ENCODE results near the gene FMNL2.

FMNL2 gene

DNA sequence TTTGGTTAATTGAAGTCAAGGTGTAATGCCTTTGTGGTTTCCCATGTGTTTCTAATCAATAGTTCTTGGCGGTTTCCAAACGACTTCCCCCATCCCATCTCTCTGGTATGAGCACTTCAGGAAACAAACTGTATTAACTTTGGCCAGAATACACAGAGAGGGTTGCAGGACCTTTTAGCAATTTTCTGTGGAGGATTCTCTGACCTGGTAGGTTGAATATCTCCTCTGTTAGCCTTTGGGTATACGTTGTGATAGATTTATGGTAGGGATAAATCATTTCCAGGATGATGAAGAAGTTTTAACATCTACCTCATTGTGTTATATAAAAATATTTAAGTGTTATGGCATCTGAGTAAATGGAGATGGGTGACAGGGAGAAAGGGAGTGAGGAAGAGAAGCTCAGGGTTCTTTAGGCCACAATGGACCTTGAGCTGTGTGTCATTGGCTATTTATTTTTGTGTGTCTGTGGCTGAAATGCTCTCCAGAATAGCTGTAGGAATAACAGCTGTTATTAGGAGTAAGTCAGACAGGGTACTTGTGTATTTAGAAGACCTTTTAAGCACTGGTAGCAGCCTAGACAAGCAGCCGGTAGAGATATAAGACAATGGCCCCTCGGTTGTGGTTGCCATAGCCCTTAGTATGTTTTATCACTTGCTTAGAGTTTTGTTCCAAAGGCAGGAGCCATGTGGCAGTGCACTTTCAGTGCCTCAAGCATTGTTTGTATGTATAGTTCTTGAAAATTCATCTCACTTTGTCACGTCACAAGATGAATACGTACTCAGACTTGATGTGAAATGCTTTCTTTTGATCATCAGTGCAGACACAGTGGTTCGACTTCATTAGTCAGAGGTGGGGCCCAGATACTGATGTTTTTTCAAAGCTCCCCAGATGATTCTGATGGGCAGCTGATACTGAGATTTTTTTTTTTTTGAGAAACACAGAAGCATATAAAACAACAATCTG lies 91.1 kb downstream of the FMNL2 start:
- peaks cover 0 to 3% of the 10 kb centered on the region in 2 donors for H3K4me1 Mint-ChIP-seq
- H3K9me3 Mint-ChIP-seq, result no peaks in the 10 kb centered on the region
- H3K27ac Mint-ChIP-seq, result no peak overlapping the region
- no peaks in the 10 kb centered on the region for H3K36me3 Mint-ChIP-seq
- no peak overlapping the region for H3K4me3 Mint-ChIP-seq
- ATAC-seq (replicated peaks) (no peak), DNase-seq (no peak)
- H3K27me3 Mint-ChIP-seq, result peaks cover 0 to 4% of the 10 kb centered on the region in 2 donors

DNA sequence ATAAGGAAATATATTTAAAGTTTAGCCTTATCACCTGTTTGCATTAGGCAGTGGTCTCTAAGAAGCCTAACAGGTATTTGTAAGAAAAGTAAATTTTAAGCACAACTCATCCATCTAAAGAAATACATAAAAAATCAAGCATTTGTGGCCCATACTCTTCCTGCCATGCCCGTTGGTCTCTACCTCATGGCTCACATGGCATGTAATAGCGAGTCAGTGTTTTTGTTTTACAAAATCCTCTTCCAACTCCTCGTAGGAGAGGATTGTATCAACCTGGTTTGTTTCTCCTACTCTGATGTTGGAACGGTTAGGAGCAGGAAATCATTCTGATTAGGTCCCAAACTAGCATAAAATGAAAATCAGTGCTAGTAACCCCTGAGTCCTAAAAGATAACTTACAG lies 91.8 kb downstream of the FMNL2 start:
- Mint-ChIP-seq H3K4me1 (peaks cover 0 to 3% of the 10 kb centered on the region in 2 donors), H3K4me3 (no peak overlapping the region), H3K27me3 (peaks cover 0 to 4% of the 10 kb centered on the region in 2 donors), H3K9me3 (no peaks in the 10 kb centered on the region), H3K36me3 (no peaks in the 10 kb centered on the region), H3K27ac (no peak overlapping the region)
- no peak for ATAC-seq (replicated peaks)
- no peak for DNase-seq

DNA sequence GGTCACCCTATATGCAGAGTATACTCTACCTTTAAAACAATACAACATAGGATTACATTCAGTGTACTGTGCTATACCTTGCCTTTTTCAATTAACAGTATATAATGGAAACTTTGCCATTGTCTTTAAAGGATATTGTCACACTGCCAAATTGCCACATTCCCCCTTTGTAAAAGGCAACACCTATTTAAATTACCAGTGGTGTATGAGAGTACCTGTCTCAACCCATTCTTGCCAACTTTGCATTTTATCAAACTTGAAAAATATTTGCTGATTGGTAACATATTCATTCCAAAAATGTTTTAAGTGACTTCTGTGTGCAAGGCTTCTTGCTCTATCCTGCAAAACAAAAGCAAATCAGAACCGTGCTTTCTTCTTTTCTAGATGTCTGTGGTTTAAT lies 92.9 kb downstream of the FMNL2 start:
- Mint-ChIP-seq H3K4me1 (peaks cover 6 to 7% of the 10 kb centered on the region in 2 donors), H3K9me3 (no peaks in the 10 kb centered on the region), H3K27ac (no peak overlapping the region), H3K4me3 (no peak overlapping the region), H3K36me3 (no peaks in the 10 kb centered on the region), H3K27me3 (peaks cover 0 to 4% of the 10 kb centered on the region in 2 donors)
- no peak for ATAC-seq (replicated peaks)
- no peak for DNase-seq

DNA sequence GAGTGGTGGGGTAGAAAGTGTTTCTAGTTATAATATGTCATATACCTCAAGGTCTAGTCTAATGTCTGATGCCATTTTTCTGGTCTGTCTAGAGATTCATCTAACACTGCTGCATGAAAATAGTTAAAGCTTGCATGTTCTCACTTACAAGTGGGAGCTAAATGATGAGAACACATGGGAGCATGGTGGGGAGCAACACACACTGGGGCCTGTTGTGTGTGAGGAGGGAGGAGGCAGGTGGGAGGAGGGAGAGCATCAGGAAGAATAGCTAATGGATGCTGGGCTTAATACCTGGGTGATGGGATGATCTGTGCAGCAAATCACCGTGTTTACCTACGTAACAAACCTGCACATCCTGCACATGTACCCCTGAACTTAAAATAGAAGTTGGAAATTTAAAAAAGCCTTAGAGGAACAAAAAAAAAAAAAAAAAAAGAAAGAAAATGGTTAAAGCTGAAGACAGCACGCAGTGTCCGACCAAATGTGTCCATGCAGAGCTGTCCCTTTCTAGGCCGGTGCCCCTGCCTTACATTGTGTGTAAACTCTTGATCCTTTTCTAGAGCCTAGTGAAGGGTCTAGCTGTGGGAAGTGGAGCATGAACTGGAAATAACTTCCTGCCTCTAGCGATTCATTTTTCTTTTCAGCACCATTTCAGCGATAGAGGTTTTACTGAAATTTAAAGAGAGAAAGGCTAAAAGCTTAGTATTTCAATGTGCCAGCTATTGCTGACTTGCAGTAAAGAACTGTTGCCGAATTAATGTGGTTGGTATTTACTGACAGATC lies 94.0 kb downstream of the FMNL2 start:
- Mint-ChIP-seq H3K27me3 (peaks cover 0 to 4% of the 10 kb centered on the region in 2 donors), H3K36me3 (no peaks in the 10 kb centered on the region), H3K9me3 (no peaks in the 10 kb centered on the region), H3K27ac (no peak overlapping the region), H3K4me1 (peaks cover 6 to 7% of the 10 kb centered on the region in 2 donors), H3K4me3 (no peak overlapping the region)
- ATAC-seq (replicated peaks), result no peak
- no peak for DNase-seq

DNA sequence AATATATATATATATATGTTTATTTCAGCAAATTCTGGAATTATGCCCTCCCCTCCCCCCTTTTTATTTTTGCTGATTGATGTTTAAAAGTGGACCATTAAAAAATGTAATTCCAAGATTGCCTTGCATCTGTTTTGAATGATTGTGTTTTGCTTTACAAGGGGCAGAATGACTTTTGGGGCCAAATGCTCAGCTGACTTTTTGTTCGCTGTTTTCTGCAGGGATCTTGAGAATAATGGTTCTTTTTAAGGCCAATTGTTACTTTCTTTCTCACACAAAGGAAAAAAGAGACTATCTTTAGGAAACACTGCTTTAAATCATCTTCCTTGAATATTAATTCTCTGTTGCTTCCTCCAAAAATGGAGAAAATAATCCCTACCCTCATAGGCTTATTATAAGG lies 95.9 kb downstream of the FMNL2 start:
- ATAC-seq (replicated peaks) (no peak), DNase-seq (no peak)
- H3K27ac Mint-ChIP-seq, result no peak overlapping the region
- peaks cover 6 to 7% of the 10 kb centered on the region in 2 donors for H3K4me1 Mint-ChIP-seq
- H3K27me3 Mint-ChIP-seq, result peaks cover 0 to 4% of the 10 kb centered on the region in 2 donors
- no peaks in the 10 kb centered on the region for H3K36me3 Mint-ChIP-seq
- no peak overlapping the region for H3K4me3 Mint-ChIP-seq
- H3K9me3 Mint-ChIP-seq, result no peaks in the 10 kb centered on the region

DNA sequence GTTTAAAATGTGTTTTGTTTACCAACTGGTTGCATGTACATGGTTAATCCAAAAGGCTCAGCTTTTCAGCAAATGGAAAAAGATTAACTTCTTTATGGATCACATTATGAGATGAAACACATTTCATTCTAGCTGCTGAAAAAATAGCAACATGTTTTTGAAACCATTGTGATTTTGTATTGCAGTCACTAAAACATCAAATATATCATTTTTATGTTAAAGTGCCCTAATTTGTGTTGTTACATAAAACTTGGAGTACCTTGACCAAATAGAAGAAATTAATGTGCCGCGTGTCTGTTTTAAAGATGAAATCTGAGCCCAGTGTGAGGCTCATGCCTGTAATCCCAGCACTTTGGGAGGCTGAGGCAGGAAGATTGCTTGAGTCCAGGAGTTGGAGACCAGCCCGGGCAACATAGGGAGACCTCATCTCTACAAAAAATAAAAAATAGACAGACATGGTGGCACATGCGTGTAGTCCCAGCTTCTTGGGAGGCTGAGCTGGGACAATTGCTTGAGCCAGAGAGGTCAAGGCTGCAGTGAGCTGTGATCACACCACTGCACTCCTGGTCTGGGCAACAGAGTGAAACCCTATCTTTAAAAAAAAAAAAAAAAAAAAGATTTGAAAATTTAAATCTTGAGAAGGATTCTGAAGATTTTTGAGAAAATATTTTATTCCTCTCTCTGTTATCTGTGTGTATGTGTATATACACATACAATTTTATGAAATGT lies 96.6 kb downstream of the FMNL2 start:
- H3K36me3 Mint-ChIP-seq, result no peaks in the 10 kb centered on the region
- peaks cover 6 to 7% of the 10 kb centered on the region in 2 donors for H3K4me1 Mint-ChIP-seq
- no peak for ATAC-seq (replicated peaks)
- H3K27me3 Mint-ChIP-seq, result peaks cover 0 to 4% of the 10 kb centered on the region in 2 donors
- no peak for DNase-seq
- H3K9me3 Mint-ChIP-seq, result no peaks in the 10 kb centered on the region
- H3K4me3 Mint-ChIP-seq, result no peak overlapping the region
- H3K27ac Mint-ChIP-seq, result no peak overlapping the region

DNA sequence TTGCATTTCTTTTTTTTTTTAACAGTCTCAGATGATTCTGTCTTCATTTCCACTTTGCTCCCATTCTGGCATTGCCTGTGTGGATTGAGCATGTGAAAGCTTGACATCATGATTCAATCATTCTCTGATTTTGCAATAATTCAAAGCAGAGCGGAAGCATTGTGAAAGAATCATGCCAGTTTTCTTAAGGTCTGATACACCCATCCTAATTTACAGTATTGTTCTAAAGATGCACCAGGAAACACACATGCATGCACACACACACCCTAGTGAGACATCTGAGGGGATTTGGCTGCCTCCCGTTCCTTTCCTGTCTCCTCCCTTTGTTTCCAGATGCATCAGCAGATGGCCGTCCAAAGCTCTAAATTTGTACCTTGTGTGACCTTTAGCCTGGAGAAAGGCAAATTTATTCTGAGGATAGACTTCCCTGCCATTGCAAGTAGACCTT lies 97.3 kb downstream of the FMNL2 start:
- H3K27ac Mint-ChIP-seq, result no peak overlapping the region
- H3K9me3 Mint-ChIP-seq, result no peaks in the 10 kb centered on the region
- DNase-seq, result no peak

DNA sequence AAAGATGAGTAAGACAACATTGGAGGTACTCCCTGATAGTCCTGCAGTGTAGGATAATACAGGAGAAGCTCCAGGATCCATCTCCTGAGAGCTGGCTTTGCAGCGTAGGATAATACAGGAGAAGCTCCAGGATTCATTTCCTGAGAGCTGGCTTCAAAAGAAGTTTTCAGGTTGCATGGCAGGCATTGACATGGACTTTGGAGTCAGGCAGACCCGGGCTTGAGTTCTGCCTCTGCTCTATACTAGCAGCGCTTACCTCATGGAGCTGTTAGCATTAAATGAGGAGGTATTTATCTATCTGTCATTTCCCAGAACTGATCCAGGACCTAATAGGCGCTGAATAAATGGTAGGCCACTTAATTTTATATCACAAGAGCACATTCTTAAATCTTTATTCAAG lies 97.8 kb downstream of the FMNL2 start:
- peaks cover 0 to 4% of the 10 kb centered on the region in 2 donors for H3K27me3 Mint-ChIP-seq
- H3K4me1 Mint-ChIP-seq, result peaks cover 6 to 7% of the 10 kb centered on the region in 2 donors
- no peak overlapping the region for H3K4me3 Mint-ChIP-seq
- no peaks in the 10 kb centered on the region for H3K9me3 Mint-ChIP-seq
- no peak overlapping the region for H3K27ac Mint-ChIP-seq
- DNase-seq, result no peak
- H3K36me3 Mint-ChIP-seq, result no peaks in the 10 kb centered on the region
- ATAC-seq (replicated peaks), result no peak

More for the DNA sequence above, 97.3 kb downstream of the FMNL2 start:
- no peaks in the 10 kb centered on the region for H3K36me3 Mint-ChIP-seq
- peaks cover 6 to 7% of the 10 kb centered on the region in 2 donors for H3K4me1 Mint-ChIP-seq
- H3K4me3 Mint-ChIP-seq, result no peak overlapping the region
- H3K27me3 Mint-ChIP-seq, result peaks cover 0 to 4% of the 10 kb centered on the region in 2 donors
- ATAC-seq (replicated peaks), result no peak

DNA sequence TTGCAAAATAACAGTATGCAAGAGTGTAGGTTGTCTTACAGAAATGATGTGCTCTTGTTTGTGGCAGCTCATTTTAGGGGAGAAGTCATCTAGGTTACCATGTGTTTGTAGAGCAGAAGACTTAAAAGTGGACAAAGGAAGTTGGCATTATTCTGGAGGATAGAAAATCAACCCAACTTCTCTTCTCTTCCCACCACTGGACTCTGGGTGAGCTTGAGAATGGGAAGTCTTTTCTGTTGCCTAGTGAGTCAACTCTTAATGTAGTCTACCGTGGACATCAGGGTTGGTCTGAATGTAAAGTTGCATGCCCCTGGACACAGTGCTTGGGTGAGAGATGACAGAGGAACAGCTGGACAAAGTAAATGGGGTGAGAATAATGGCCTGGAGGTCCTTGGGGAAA lies 98.3 kb downstream of the FMNL2 start:
- ATAC-seq (replicated peaks) (no peak), DNase-seq (no peak)
- no peak overlapping the region for H3K4me3 Mint-ChIP-seq
- peaks cover 6 to 7% of the 10 kb centered on the region in 2 donors for H3K4me1 Mint-ChIP-seq
- H3K36me3 Mint-ChIP-seq, result no peaks in the 10 kb centered on the region
- H3K27ac Mint-ChIP-seq, result no peak overlapping the region
- H3K9me3 Mint-ChIP-seq, result no peaks in the 10 kb centered on the region
- peaks cover 0 to 4% of the 10 kb centered on the region in 2 donors for H3K27me3 Mint-ChIP-seq

DNA sequence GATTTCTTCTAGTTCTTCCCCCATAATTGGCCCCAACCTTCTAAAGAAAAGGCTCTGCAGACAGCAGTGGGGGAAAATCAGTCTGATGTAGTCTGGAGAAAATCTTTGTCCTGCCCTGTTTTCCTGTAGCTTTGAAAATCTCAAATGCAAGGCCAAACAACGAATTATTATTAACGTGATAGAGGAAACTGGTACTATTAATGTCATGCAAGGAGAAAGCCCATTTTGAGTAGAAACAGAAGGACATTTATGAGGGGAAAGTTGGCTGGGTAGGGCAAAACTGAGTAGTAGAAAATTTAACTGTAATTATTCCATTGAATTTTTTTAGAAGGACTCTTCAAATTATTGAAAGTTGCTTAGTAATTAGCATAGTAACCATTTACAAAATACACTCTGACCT lies 98.8 kb downstream of the FMNL2 start:
- no peak for ATAC-seq (replicated peaks)
- Mint-ChIP-seq H3K27ac (no peak overlapping the region), H3K9me3 (no peaks in the 10 kb centered on the region), H3K36me3 (no peaks in the 10 kb centered on the region), H3K27me3 (peaks cover 0 to 2% of the 10 kb centered on the region in 2 donors), H3K4me3 (no peak overlapping the region), H3K4me1 (peaks cover 6% of the 10 kb centered on the region in 2 donors)
- no peak for DNase-seq

DNA sequence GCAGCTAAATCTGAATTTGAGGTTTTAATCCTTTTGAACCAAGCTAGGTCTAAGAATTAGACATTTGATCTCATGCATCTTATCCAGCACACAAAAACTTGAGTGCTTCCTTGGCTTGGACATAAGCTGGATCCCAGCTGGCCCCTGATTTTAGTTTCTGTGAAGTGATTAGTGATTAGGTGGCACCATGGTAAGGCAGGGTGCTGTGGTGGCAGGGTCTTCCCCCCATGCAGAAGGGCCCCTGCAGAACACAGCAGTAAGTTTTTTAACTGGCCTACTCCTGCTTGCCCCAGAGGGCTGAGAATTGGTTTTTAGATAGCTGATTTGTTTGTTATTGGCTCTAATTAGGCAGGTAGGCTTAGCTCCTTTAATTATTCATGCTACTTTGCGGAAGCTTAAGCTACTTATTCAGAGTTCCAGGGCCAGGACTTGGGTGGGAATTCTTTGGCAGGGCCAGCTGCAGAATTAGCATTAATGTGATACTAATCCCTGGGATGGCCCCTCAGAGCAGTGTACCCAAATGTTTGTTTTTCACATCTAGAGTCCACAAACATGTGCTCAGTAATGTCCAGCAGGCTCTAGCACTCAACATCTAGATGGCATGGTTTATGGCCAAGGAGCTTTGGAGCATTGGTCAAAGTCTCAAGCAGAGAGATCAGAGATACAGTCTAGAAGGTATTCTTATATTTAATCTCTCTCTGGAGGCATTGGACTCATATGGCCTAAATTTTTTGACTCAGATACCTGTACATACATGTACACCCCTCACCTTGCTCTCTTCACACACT lies 99.6 kb downstream of the FMNL2 start:
- H3K4me1 Mint-ChIP-seq, result peaks cover 4 to 6% of the 10 kb centered on the region in 2 donors
- DNase-seq (no peak), ATAC-seq (replicated peaks) (no peak)
- H3K4me3 Mint-ChIP-seq, result no peak overlapping the region
- no peaks in the 10 kb centered on the region for H3K9me3 Mint-ChIP-seq
- H3K27me3 Mint-ChIP-seq, result no peaks in the 10 kb centered on the region
- no peak overlapping the region for H3K27ac Mint-ChIP-seq
- no peaks in the 10 kb centered on the region for H3K36me3 Mint-ChIP-seq

DNA sequence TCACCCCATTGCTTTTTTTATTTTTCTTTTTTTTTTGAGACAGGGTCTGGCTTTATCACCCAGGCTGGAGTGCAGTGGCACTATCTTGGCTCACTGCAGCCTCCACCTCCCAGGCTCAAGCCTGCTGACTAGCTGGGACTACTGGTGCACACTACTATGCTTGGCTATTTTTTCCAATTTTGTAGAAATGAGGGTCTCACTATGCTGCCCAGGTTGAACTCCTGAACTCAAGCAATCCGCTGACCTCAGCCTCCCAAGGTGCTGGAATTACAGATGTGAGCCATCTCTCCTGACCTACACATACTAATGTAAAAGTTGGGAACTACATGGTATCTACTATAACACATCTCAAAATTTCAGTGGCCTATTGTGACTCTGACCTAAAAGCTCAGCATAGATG lies 101.2 kb downstream of the FMNL2 start:
- H3K27me3 Mint-ChIP-seq, result peaks cover 0 to 3% of the 10 kb centered on the region in 2 donors

DNA sequence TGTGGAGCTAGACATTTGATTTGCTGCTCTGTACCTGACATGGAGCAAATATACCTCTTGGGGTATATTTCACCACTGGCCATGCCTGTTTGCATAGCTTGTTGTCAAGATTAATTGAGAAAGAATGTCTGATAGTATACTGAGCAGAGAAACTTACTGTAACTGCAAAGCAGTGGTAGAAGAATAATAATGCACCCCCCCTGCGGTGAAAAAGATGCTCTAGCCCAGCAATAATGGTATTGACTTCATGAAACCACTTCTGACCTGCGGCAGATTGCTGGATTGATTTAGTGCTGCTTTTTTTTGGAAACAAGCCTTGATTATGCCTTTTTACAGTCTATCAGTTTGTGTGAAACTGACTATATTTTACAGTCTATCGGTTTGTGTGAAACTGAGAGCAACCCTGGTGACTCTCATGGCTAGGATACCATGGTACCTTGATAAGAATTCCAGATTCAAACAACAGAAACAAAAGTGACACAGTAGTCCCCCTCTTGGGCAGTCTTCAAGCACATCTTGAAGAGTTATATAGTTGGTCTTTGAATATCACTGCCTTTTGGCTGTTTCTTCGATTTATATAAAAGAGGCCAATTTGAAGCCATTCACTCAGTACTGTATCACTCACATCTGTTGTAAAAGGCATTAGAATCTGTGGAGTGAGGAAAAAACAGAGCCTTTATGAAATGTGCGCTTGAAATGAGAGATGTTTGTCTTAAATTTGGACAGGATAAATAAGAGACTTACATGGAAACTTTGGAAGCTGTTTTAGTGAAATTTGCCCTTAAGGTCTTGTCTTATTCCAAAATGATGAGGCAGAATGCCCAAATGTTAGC lies 102.5 kb downstream of the FMNL2 start:
- peaks cover 0 to under 1% of the 10 kb centered on the region in 2 donors for H3K4me1 Mint-ChIP-seq
- no peak overlapping the region for H3K27ac Mint-ChIP-seq
- H3K27me3 Mint-ChIP-seq, result peaks cover 0 to 3% of the 10 kb centered on the region in 2 donors
- no peaks in the 10 kb centered on the region for H3K9me3 Mint-ChIP-seq
- no peaks in the 10 kb centered on the region for H3K36me3 Mint-ChIP-seq
- H3K4me3 Mint-ChIP-seq, result no peak overlapping the region
- ATAC-seq (replicated peaks) (no peak), DNase-seq (no peak)

More for the DNA sequence above, 101.2 kb downstream of the FMNL2 start:
- Mint-ChIP-seq H3K27ac (no peak overlapping the region), H3K9me3 (no peaks in the 10 kb centered on the region), H3K36me3 (no peaks in the 10 kb centered on the region), H3K4me1 (peaks cover 4 to 6% of the 10 kb centered on the region in 2 donors), H3K4me3 (no peak overlapping the region)
- no peak for DNase-seq
- no peak for ATAC-seq (replicated peaks)
